Measurements from ENCODE around the gene UAP1L1.

The UAP1L1 gene

DNA sequence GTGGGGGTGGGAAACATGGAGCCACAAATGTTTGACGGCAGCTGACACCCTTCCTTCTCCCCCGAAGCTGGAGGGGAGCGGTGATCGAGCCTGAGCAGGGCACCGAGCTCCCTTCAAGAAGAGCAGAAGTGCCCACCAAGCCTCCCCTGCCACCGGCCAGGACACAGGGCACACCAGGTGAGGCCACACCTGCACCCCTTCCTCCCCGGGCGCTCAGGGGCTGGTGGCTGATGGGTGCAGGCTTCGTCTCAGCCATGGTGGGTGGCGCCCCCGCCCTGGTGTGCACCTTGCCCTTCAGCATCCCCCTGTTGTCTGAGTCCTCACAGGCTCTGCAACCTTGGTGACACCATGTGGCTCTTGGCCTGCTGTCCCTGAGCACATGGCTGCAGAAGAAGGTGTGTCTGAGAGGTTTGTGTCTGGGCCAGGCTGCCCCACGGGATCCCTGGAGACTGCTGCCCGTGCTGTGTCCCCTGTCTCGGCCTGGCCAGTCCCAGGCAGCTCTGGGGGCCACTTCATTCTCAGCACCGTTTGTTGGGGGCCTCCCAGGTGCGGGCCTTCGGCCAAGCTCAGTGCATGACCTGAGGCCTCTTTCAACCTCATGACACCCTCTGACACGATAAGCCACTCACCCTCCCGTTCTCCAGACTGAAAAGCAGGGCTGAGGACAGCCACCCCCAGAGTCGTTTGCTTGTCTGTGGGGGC, 20.6 kb downstream of the UAP1L1 start:
- Histone ChIP-seq H3K9ac (no peak overlapping the region), H3K4me2 (no peak overlapping the region), H3K36me3 (ENCODE audit: insufficient read depth) (no peaks in the 10 kb centered on the region), H3K4me3 (IDR thresholded peaks at IDR 0.05; ENCODE audit: insufficient read depth, low read depth, low read length) (no peak overlapping the region), H3K27me3 (ENCODE audit: insufficient read depth, low read depth) (no peaks in the 10 kb centered on the region), H3K4me1 (ENCODE audit: low read depth, poor library complexity, severe bottlenecking) (peaks cover 15% of the 10 kb centered on the region), H3K79me2 (ENCODE audit: insufficient read depth, low read depth) (no peaks in the 10 kb centered on the region), H4K20me1 (ENCODE audit: insufficient read depth) (no peaks in the 10 kb centered on the region), H2AFZ (ENCODE audit: low read depth) (no peak overlapping the region), H3K27ac (no peak overlapping the region)
- TF ChIP-seq, protein P1, sequence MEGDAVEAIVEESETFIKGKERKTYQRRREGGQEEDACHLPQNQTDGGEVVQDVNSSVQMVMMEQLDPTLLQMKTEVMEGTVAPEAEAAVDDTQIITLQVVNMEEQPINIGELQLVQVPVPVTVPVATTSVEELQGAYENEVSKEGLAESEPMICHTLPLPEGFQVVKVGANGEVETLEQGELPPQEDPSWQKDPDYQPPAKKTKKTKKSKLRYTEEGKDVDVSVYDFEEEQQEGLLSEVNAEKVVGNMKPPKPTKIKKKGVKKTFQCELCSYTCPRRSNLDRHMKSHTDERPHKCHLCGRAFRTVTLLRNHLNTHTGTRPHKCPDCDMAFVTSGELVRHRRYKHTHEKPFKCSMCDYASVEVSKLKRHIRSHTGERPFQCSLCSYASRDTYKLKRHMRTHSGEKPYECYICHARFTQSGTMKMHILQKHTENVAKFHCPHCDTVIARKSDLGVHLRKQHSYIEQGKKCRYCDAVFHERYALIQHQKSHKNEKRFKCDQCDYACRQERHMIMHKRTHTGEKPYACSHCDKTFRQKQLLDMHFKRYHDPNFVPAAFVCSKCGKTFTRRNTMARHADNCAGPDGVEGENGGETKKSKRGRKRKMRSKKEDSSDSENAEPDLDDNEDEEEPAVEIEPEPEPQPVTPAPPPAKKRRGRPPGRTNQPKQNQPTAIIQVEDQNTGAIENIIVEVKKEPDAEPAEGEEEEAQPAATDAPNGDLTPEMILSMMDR (conservative IDR thresholded peaks at IDR 0.05; ENCODE audit: low read depth, low read length) = no peak

DNA sequence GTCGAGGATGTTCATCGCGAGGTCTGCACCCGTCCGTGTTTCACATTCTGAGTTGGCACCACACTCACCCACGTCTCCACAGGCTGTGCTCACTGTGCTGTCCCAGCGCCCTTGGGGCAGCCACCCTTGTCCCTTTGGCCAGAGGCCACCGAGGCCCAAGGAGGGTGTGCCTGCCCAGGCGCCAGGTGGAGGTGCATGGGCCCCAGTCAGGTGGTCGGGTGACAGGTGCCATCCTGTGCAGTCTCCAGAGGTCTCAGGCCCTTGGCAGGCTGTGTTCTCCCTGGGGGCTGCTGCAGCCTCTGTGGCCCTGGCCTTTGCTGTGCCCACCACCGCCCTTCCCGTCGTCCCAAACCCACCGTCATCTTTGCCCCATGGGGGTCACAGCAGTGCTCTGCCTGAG, 21.9 kb downstream of the UAP1L1 start:
- Histone ChIP-seq H2AFZ (ENCODE audit: low read depth) (no peak overlapping the region), H3K36me3 (ENCODE audit: insufficient read depth) (no peaks in the 10 kb centered on the region), H3K79me2 (ENCODE audit: insufficient read depth, low read depth) (no peaks in the 10 kb centered on the region)

DNA sequence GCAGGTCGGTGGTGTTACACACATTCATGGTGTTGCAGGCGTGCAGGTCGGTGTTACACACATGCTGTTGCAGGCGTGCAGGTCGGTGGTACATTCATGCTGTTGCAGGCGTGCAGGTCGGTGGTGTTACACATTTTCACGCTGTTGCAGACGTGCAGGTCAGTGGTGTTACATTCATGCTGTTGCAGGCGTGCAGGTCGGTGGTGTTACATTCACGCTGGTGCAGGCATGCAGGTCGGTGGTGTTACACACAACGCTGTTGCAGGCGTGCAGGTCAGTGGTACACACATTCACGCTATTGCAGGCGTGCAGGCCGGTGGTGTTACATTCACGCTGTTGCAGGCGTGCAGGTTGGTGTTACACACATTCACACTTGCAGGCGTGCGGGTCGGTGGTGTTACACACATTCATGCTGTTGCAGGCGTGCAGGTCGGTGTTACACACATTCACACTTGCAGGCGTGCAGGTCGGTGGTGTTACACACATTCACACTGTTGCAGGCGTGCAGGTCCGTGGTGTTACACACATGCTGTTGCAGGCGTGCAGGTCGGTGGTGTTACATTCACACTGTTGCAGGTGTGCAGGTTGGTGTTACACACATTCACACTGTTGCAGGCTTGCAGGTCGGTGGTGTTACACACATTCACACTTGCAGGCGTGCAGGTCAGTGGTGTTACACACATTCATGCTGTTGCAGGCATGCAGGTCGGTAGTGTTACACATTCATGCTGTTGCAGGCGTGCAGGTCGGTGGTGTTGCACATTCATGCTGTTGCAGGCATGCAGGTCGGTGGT, 26.1 kb downstream of the UAP1L1 start:
- H3K4me2 ChIP-seq = no peak overlapping the region
- H3K4me1 ChIP-seq (ENCODE audit: low read depth, poor library complexity, severe bottlenecking) = no peaks in the 10 kb centered on the region
- H3K4me3 ChIP-seq (IDR thresholded peaks at IDR 0.05; ENCODE audit: insufficient read depth, low read depth, low read length) = no peak overlapping the region
- TF ChIP-seq, protein P1 (conservative IDR thresholded peaks at IDR 0.05; ENCODE audit: low read depth, low read length) = no peak
- H3K27ac ChIP-seq = no peak overlapping the region
- H2AFZ ChIP-seq (ENCODE audit: low read depth) = no peak overlapping the region
- H3K27me3 ChIP-seq (ENCODE audit: insufficient read depth, low read depth) = no peaks in the 10 kb centered on the region
- H3K9ac ChIP-seq = no peak overlapping the region
- no peaks in the 10 kb centered on the region for H3K36me3 ChIP-seq (ENCODE audit: insufficient read depth)
- H3K79me2 ChIP-seq (ENCODE audit: insufficient read depth, low read depth) = no peaks in the 10 kb centered on the region
- no peaks in the 10 kb centered on the region for H4K20me1 ChIP-seq (ENCODE audit: insufficient read depth)

More for the DNA sequence above, 21.9 kb downstream of the UAP1L1 start:
- no peak overlapping the region for H3K4me3 ChIP-seq (IDR thresholded peaks at IDR 0.05; ENCODE audit: insufficient read depth, low read depth, low read length)
- peaks cover 15% of the 10 kb centered on the region for H3K4me1 ChIP-seq (ENCODE audit: low read depth, poor library complexity, severe bottlenecking)
- H3K27me3 ChIP-seq (ENCODE audit: insufficient read depth, low read depth) = no peaks in the 10 kb centered on the region
- no peaks in the 10 kb centered on the region for H4K20me1 ChIP-seq (ENCODE audit: insufficient read depth)
- H3K4me2 ChIP-seq = no peak overlapping the region
- H3K27ac ChIP-seq = no peak overlapping the region
- TF ChIP-seq, protein P1 (conservative IDR thresholded peaks at IDR 0.05; ENCODE audit: low read depth, low read length) = no peak
- H3K9ac ChIP-seq = no peak overlapping the region

DNA sequence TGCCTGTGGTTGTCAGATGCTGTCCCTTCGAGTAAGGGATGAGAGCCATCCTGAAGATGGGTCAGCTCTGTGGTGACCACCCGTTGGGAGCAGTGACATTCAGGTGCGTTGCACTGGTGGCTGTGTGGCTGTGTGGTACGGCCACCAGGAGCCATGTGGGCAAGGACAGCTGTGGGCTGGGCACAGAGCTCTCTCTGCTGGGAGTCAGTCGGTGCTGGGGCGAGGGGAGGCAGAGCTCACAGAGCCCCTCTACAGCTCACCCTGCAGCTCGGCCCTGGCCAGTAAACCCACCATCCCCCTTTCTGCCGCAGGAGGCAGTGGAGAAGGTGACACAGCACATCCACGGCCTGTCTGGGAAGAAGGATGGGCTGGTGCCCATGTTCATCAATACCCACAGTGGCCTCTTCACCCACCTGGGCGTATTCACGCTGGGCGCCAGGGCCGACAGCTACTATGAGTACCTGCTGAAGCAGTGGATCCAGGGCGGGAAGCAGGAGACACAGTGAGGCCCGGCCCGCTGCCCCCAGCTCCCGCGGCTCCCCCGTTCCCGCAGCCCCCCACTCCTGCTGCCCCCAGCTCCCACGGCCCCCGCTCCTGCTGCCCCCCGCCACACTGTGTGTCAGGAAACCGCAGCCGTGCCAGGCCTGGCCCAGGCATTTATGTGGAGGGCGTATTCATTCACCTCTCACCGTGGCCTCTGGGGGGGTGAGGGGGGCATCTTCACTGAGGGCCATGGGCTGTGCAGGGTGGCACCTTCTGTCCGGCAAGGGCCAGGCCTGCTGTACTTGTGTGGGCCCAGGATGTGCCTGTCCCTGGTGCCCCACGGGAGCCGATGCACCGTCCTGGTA, 28.7 kb downstream of the UAP1L1 start:
- H3K4me1 ChIP-seq (ENCODE audit: low read depth, poor library complexity, severe bottlenecking) = no peaks in the 10 kb centered on the region
- TF ChIP-seq, protein P1 (conservative IDR thresholded peaks at IDR 0.05; ENCODE audit: low read depth, low read length) = no peak
- no peaks in the 10 kb centered on the region for H3K27me3 ChIP-seq (ENCODE audit: insufficient read depth, low read depth)
- H3K4me3 ChIP-seq (IDR thresholded peaks at IDR 0.05; ENCODE audit: insufficient read depth, low read depth, low read length) = no peak overlapping the region
- no peaks in the 10 kb centered on the region for H3K79me2 ChIP-seq (ENCODE audit: insufficient read depth, low read depth)
- H3K4me2 ChIP-seq = no peak overlapping the region
- H4K20me1 ChIP-seq (ENCODE audit: insufficient read depth) = no peaks in the 10 kb centered on the region
- no peak overlapping the region for H3K9ac ChIP-seq
- H2AFZ ChIP-seq (ENCODE audit: low read depth) = no peak overlapping the region
- no peaks in the 10 kb centered on the region for H3K36me3 ChIP-seq (ENCODE audit: insufficient read depth)
- no peak overlapping the region for H3K27ac ChIP-seq

Data from KMS-11 (cell line).